Heart left ventricle (tissue), 16 donors: ENCODE results near the gene ZG16B. TPM values are rescaled to one million over a fixed set of nuclear protein-coding genes. Genes with fewer than 3 reads are reported as not detected.

ENCODE experiments used
- ATAC-seq, 4 donors: fragments of 200-7000 bp; cut with Tn5 transposase; one replicate each; pipeline ENCODE4 v1.9.1; 2020 to 2022; ENCODE audit warnings: moderate library complexity in 4 of 4, mild to moderate bottlenecking in 3 of 4, moderate number of reproducible peaks in 1 of 4
- DNase-seq, 5 donors: peaks; one replicate each; pipeline ENCODE4 v3.0.0-alpha.2; 2020
- H3K27ac ChIP-seq, 12 donors: fragments of 200-600 bp; sonication (generic) in 4 of 12; one replicate each; pipeline versions ENCODE4 v1.5.0 to v1.8.0; 2016 to 2022; ENCODE audit warnings: mild to moderate bottlenecking in 2 of 12
- H3K27me3 ChIP-seq, 9 donors: fragments of 200-600 bp; sonication (generic) in 2 of 9; one replicate each; pipeline versions ENCODE4 v1.5.1 to v1.8.0; 2016 to 2022; ENCODE audit warnings: mild to moderate bottlenecking in 3 of 9
- H3K36me3 ChIP-seq, 9 donors: fragments of 200-600 bp; sonication (generic) in 2 of 9; one replicate each; pipeline versions ENCODE4 v1.5.0 to v1.8.0; 2018 to 2022; ENCODE audit warnings: mild to moderate bottlenecking in 2 of 9
- H3K4me1 ChIP-seq, 12 donors: fragments of 200-600 bp; sonication (generic) in 4 of 12; one replicate each; pipeline versions ENCODE4 v1.5.0 to v1.8.0; 2016 to 2022; ENCODE audit warnings: mild to moderate bottlenecking in 3 of 12
- H3K4me3 ChIP-seq, 12 donors: fragments of 200-600 bp; sonication (generic) in 4 of 12; one replicate each; pipeline versions ENCODE4 v1.5.0 to v1.8.0; 2017 to 2022; ENCODE audit warnings: mild to moderate bottlenecking in 9 of 12, moderate library complexity in 4 of 12
- H3K9me3 ChIP-seq, 12 donors: fragments of 200-600 bp; sonication (generic) in 4 of 12; one replicate each; pipeline versions ENCODE4 v1.5.0 to v1.8.0; 2016 to 2022; ENCODE audit warnings: mild to moderate bottlenecking in 1 of 12
- POLR2A ChIP-seq, 2 donors: fragments of 450-650 bp; IDR thresholded peaks; one replicate each; pipeline ENCODE4 v1.6.1; 2017; ENCODE audit warnings: antibody characterized with exemption in 2 of 2, mild to moderate bottlenecking in 2 of 2, moderate library complexity in 2 of 2
- WGBS, 4 donors: extraction: QIAGEN DNeasy Blood & Tissue Kit in 2 of 4; methylation state at CpG; one replicate each; pipeline versions ENCODE4 v1.1.5 to v1.1.7; 2013 to 2018; 5-methylcytosine and 5-hydroxymethylcytosine counted together
- intact Hi-C, 10 donors: fragments of 100-400 bp; cut with DNase I; formaldehyde crosslinking; loops; one replicate each; pipeline versions ENCODE4 v1.11.1 to v1.14.2; 2022
- polyA plus RNA-seq, 2 donors: library from polyadenylated mRNA; stranded (reverse); fragments of 200-250 nt; gene quantifications; one replicate each; pipeline ENCODE4 v1.2.3, GENCODE V29; 2013
- total RNA-seq, 9 donors: library from RNA; depleted of rRNA in 2 of 9; stranded (reverse); fragments of >200 nt in 2 of 9; fragmentation: NEBNext Ultra II Directional in 3 of 9; extraction: Animal tissue kit (Norgen Biotek cat#: 25700) in 3 of 9; gene quantifications; one replicate each; pipeline versions ENCODE4 v1.1.0 to v1.2.4, GENCODE V29; 2016 to 2023
- TF ChIP-seq, protein P1 (sequence below), 12 donors: fragments of 200-600 bp; sonication (generic) in 4 of 12; IDR thresholded peaks; one replicate each; pipeline versions ENCODE4 v1.5.0 to v1.8.0; 2018 to 2022; ENCODE audit warnings: antibody characterized with exemption in 12 of 12, mild to moderate bottlenecking in 5 of 12
- donor health status: ischemic (EF 13 %, LVEDD 7.1; RV severe dilation, severe dysfunction).
- donor health status: healthy with polysubstance abuse.
- donor health status: DM: no; HTN: yes; CAD: no.
- donor health status: DM: no; HTN: no; CAD: no.
- donor health status: ischemic (EF 25% LVEDD 6.9; RV normal size, moderate dysfunction).
- donor health status: ischemic (EF 25% LVEDD 5.7; RV mildly dilated, moderate dysfunction).
- donor health status: healthy.
- donor health status: DM: yes; HTN: yes; CAD: no.
- donor health status: ischemic (EF 35%, LVEDD 5.7; RV mildly dilated, moderate dysfunction).
- donor health status: nonischemic (EF 11% LVEDD 7.7; RV severe dilation, severe dysfunction).
- donor health status: DM: yes; HTN: yes; CAD: no.
- donor health status: PGD.
- donor health status: ischemic (EF 29% LVEDD 5.4; RV normal size, mild dysfunction).
- donor health status: nonischemic (EF 23%, LVEDD 6.1; RV moderate dilation, normal function).

Gene ZG16B
- total and polyA plus RNA-seq, 11 donors = 0.50 to 3.0 TPM; not detected in 9

DNA sequence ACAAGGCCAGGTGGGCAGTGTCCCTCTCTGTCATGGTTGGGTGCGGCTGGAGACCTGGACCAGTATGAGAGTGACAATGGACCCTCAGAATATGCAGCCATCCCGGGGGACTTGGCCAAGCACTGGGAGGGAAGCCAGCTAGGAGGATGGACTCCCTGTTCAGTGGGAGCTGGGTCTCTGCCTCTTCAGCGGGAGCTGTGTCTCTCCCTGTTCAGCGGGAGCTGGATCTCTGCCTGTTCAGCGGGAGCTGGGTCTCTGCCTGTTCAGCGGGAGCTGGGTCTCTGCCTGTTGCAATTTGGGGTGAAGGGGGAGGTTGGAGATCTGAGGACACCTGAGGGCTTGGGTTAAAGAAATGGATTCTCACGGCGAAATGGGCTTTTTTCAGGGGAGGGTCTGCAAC is 38.9 kb upstream of the ZG16B start:
- H3K27me3 ChIP-seq = peaks cover 7 to 52% (median 28%) of the 10 kb centered on the region in 9 donors
- H3K27ac ChIP-seq = no peak overlapping the region
- TF ChIP-seq POLR2A (IDR thresholded peaks at IDR 0.05) = no peak
- TF ChIP-seq, protein P1, sequence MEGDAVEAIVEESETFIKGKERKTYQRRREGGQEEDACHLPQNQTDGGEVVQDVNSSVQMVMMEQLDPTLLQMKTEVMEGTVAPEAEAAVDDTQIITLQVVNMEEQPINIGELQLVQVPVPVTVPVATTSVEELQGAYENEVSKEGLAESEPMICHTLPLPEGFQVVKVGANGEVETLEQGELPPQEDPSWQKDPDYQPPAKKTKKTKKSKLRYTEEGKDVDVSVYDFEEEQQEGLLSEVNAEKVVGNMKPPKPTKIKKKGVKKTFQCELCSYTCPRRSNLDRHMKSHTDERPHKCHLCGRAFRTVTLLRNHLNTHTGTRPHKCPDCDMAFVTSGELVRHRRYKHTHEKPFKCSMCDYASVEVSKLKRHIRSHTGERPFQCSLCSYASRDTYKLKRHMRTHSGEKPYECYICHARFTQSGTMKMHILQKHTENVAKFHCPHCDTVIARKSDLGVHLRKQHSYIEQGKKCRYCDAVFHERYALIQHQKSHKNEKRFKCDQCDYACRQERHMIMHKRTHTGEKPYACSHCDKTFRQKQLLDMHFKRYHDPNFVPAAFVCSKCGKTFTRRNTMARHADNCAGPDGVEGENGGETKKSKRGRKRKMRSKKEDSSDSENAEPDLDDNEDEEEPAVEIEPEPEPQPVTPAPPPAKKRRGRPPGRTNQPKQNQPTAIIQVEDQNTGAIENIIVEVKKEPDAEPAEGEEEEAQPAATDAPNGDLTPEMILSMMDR (IDR thresholded peaks at IDR 0.05) = no peak
- WGBS, 4 donors = 75 to 82% (median 81%) methylated on average over 8 of the region's 8 CpGs
- H3K9me3 ChIP-seq = no peaks in the 10 kb centered on the region
- H3K4me3 ChIP-seq = no peak overlapping the region
- intact Hi-C loops = loop anchor here in 2 of 10 donors (10.0 kb wide), 1 partner anchor 64 kb away; the partner anchor contains the start of gene PRSS22 (in 2 of the 2)
- DNase-seq (peak in 1 of 5 donors; percentile 2), ATAC-seq (no peak)
- no peaks in the 10 kb centered on the region for H3K36me3 ChIP-seq
- peaks cover 0 to 29% (median 0%) of the 10 kb centered on the region in 12 donors for H3K4me1 ChIP-seq

DNA sequence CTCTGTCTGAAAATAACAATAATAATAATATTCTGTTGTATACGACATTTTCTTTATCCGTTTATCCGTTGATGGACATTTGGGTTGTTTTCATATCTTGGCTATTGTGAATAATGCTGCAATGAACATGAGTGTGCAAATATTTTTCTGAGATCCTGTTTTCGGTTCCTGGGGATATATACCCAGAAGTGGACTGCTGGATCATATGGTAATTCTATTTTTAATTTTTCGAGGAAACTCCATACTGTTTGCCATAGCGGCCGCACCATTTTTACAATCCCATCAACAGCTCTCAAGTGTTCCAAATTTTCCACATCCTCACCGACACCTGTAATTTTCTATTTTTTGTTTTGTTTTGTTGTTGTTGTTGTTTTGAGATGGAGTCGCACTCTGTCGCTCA is 37.2 kb upstream of the ZG16B start:
- TF ChIP-seq, protein P1 (IDR thresholded peaks at IDR 0.05) = no peak
- TF ChIP-seq POLR2A (IDR thresholded peaks at IDR 0.05) = no peak
- intact Hi-C loops = loop anchor here in 2 of 10 donors (10.0 kb wide), 1 partner anchor 62 kb away; the partner anchor contains the start of gene PRSS22 (in 2 of the 2)
- Histone ChIP-seq H3K36me3 (no peaks in the 10 kb centered on the region), H3K9me3 (no peaks in the 10 kb centered on the region), H3K4me1 (peaks cover 0 to 29% (median 0%) of the 10 kb centered on the region in 12 donors), H3K4me3 (no peak overlapping the region), H3K27me3 (peaks cover 2 to 48% (median 15%) of the 10 kb centered on the region in 9 donors), H3K27ac (no peak overlapping the region)
- ATAC-seq = no peak
- DNase-seq = no peak
- 82 to 90% (median 88%) methylated on average over 10 of the region's 10 CpGs for WGBS, 4 donors

DNA sequence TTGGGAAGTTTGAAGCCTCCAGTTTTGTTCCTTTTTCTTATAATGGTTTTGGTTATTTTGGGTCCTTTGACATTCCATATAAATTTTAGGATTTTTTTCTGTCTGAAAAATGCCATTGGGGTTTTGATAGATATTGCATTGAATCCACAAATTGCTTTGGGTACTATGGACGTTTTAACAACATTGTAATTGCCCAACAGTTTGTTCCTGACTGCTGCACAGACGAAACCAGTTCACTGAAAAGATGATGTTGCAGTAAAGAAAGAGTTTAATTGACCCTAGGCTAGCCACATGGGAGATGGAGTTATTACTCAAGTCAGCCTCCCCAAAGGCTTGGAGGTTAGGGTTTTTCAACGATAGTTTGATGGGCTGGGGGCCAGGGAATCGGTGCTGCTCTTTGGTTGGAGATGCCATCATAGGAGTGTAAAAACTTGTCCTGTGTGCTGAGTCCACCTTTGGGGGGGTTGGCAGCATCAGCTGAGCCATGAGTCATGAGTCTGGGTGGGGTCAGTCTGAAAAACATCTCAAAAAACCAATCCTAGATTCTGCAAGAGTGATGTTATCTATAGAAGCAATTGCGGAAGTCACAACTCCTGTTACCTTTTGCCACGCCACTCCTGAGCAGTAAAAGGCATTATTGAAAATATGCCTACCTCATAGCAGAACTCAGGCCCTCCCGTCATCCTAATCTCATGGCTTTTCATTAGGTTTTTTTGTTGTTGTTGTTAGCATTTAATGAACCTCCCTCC is 34.5 kb upstream of the ZG16B start:
- no peaks in the 10 kb centered on the region for H3K9me3 ChIP-seq
- DNase-seq (peak in 1 of 5 donors; percentile 4), ATAC-seq (no peak)
- H3K27ac ChIP-seq = no peak overlapping the region
- H3K4me3 ChIP-seq = no peak overlapping the region
- peaks cover 0 to 45% (median 12%) of the 10 kb centered on the region in 9 donors for H3K27me3 ChIP-seq
- intact Hi-C loops = loop anchor here in 2 of 10 donors (10.0 kb wide), 1 partner anchor 59 kb away; the partner anchor contains the start of gene PRSS22 (in 2 of the 2)
- peaks cover 0 to 29% (median 0%) of the 10 kb centered on the region in 12 donors for H3K4me1 ChIP-seq
- no peaks in the 10 kb centered on the region for H3K36me3 ChIP-seq
- WGBS, 4 donors = 61 to 71% (median 66%) methylated on average over 7 of the region's 7 CpGs
- TF ChIP-seq POLR2A (IDR thresholded peaks at IDR 0.05) = no peak
- TF ChIP-seq, protein P1 (IDR thresholded peaks at IDR 0.05) = no peak

DNA sequence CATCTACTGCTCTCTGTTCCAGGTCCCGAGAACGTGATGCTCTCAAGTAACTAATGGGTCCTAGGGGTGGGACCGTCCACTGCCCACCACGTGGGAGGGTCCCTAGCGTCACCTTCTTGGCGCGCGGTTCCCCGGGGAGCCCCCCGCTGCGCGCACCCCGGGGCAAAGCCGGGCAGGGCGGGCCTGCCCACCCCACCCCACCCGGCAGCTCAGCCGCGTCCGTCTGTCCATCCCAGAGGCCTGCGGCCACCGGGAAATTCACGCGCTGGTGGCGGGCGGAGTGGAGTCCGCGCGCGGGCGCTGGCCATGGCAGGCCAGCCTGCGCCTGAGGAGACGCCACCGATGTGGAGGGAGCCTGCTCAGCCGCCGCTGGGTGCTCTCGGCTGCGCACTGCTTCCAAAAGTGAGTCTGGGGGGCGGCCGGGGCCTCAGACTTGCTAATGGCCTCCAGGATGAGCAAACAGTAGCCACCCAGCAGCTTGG is 31.3 kb upstream of the ZG16B start:
- DNase-seq = no peak
- Histone ChIP-seq H3K4me1 (peaks cover 0 to 21% (median 0%) of the 10 kb centered on the region in 12 donors), H3K4me3 (no peak overlapping the region), H3K27me3 (peaks cover 0 to 32% (median 8%) of the 10 kb centered on the region in 9 donors), H3K27ac (no peak overlapping the region), H3K9me3 (peaks cover 0 to 11% (median 3%) of the 10 kb centered on the region in 12 donors), H3K36me3 (no peaks in the 10 kb centered on the region)
- WGBS, 4 donors = 70 to 90% (median 84%) methylated on average over 2 to 39 of the region's 39 CpGs; no CpG with 5 or more reads in 1 of the 4 donors
- intact Hi-C loops = loop anchor here in 2 of 10 donors (10.0 kb wide), 1 partner anchor 56 kb away; the partner anchor contains the start of gene PRSS22 (in 2 of the 2)
- ATAC-seq = no peak
- TF ChIP-seq, protein P1 (IDR thresholded peaks at IDR 0.05) = no peak
- TF ChIP-seq POLR2A (IDR thresholded peaks at IDR 0.05) = no peak
